ENCODE results near the gene ETFB.
A peak's percentile ranks its signal among the peaks of the same experiment; 100 is the strongest.

Gene ETFB

DNA sequence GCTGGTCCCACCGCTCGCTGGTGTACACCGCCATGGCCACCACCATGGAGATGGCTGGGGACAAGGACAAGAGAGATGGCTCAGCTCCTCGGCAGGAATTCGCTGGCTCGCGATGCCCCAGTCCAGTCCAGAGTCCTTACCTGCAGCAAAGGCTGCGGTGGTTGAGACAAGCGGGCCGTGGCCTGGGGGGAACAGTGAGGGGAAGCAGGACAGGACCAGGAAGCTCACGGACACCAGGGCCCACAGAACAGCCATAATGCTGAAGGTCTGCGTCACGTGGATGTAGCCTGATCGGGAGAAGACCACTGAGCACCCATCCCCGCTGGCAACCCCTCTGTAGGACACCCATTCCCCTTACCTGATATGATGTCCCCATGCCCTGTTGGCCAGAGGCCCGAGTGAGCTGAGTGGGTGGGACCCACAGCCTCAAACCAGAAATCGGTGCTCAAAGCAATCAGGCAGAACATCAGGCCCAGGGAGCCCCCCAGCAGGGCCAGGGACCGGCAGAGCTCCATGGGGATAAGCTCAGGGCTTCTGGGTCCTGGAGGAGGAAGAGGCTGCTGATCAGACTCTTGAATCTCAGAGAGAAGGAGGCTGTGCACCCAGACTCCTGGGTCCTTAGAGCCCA is 5.9 kb upstream of the ETFB start:
- DNase-seq: no peak

GRCh38 chr19:51371186-51371690 is 5.0 kb upstream of the ETFB start:
- DNase-seq: no peak

GRCh38 chr19:51370230-51370629 is 4.0 kb upstream of the ETFB start:
- DNase-seq: no peak

DNA sequence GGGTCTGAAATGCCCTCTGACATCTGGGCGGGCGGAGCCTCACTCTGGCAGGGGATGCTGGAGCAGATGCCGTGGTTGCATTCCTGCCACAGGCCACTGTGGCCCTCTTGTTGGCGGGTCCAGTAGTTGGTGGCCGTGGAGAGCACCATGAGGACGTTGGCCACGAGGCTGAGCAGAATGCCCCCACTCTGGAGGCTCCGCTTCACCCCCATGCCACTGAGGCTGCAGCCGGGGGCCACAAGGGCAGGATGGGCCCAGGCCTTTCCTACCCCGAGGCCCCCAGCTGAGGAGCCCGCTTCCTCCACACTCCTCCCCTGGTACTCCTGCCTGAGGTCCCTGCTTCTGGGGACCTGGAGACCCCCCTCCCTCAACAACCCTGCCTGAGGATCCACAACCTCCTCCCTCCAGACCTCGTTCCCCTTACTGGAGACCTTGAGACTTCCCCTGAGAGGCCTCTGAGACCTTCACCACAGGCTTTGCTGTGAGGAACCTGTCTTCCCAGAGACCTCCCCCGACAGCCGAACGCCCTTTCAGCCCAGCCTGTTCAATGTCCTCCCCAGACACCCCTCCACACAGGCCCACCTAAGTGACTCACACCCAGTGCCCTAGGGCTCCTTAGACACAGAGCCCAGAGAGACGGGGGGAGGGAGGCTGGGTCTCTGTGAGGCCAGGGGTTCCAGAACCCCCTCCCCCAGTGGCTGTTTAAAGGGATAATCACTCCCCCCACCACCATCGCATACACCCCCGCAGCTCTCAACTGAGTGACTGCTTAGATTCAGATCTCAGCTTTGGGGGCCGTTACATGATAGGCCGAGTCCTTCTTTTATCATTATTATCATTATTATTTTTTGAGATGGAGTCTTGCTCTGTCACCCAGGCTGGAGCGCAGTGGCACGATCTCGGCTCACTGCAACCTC is 2.4 kb upstream of the ETFB start, which contains the start of gene CLDND2:
Gene CLDND2 (minus strand): TSS at position 638 of the 917 bp plus-strand sequence. CDS start 426 bp downstream, at position 212.
- no peak for DNase-seq

GRCh38 chr19:51367565-51368365 is 1.6 kb upstream of the ETFB start:
- peak; percentile 42 for DNase-seq

DNA sequence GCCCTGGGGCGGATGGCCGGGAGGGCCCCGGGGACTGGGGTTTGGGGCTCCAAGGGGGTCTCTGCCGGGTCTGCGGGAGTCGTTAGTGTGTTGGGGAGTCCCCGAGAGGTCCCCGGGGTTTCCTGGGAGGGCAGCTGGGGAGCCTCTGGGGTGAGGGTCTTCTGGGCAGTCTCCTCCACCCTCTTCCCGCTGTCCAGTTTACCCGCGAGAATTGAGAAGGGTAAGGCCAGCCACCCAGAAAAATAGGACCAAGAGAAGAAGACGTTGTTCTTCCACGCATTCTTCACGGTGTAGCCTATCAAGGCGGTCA is 1.0 kb upstream of the ETFB start:
- no peak for DNase-seq

GRCh38 chr19:51366389-51367254 is 434 bp upstream of the ETFB start:
- peak; percentile 50 for DNase-seq

GRCh38 chr19:51365211-51365964 is 800 bp downstream of the ETFB start:
- DNase-seq: no peak

GRCh38 chr19:51364200-51365106 is 1.7 kb downstream of the ETFB start:
- no peak for DNase-seq

DNA sequence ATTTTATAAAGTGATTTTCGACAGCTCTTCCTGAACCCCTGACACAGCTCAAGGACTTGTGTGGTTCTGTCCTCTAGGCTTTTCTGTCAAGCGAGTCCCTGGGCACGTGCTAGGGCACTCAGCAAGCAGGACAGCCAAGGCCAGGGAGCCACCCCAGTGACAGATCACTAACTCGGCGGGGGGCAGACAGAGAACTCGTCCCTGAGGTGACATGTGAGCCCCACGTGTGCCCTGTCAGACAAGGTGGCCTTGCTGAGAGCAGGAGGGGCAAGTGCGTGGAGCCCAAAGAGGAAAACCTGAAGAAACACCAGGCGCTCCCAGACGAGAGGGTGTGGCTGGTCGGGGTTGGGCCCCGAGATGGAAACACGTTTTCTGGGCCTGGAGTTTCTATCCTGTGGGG is 4.9 kb downstream of the ETFB start:
- no peak for DNase-seq

DNA sequence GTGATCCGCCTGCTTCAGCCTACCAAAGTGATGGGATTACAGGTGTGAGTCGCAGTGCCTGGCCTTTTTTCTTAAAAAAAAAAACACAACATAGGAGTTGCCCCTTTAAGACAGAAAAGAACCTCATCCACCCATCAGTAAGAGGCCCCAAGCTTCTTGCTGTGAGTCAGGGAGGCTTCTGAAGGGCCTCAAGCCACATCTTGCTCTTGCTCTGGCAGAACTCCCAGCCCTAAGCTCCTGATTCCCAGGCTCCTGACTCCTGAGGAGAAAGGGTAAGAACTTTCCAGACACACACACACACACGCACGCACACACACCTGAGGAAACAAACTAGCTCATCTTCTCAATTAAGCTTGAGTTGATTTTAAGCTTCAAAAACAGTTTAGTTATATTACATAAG is 6.9 kb downstream of the ETFB start:
- DNase-seq: no peak

DNA sequence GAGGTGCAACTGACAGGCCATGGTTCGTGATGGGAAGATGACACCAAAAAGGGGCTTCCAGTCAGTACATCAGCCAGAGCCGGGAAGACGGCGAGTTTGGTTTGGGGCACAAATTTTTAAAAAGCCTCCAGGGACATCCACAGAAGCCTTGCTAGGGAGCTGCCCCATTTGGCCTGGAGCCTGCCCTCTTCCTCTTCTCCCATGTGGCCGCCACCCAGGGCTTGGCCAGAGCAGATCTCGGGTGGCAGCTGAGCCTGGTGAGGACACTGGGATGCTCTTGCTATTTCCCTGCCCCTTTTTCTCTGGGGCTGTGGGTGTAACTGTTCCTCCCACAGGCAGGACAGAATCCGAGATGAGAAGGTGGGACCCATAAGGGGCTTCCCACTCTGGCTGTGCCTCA is 8.2 kb downstream of the ETFB start:
- no peak for DNase-seq

- DNase-seq: no peak
Measured at GRCh38 chr19:51356159-51356801, 9.9 kb downstream of the ETFB start.

DNA sequence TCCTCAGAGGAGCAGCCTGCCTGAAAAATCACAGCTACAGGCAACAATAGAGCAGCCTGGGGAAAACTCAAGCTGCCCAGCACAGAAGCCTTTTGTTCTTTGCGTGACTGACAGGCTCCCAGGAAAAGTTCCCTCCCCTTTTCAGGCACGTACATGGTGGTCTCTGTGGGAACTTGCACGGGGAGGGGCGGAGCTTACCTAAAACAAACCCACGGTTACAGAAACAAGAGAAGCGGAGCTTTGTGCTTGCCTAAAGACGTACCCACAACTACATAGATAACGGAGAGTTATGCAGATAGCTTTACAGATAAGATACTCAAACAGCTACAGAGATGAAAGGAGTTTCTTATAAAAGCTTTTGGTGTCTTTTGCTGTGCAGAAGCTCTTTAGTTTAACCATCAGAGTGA is 11.4 kb downstream of the ETFB start:
- DNase-seq: no peak

- no peak for DNase-seq
Measured at GRCh38 chr19:51354103-51354741, 12.0 kb downstream of the ETFB start.

DNA sequence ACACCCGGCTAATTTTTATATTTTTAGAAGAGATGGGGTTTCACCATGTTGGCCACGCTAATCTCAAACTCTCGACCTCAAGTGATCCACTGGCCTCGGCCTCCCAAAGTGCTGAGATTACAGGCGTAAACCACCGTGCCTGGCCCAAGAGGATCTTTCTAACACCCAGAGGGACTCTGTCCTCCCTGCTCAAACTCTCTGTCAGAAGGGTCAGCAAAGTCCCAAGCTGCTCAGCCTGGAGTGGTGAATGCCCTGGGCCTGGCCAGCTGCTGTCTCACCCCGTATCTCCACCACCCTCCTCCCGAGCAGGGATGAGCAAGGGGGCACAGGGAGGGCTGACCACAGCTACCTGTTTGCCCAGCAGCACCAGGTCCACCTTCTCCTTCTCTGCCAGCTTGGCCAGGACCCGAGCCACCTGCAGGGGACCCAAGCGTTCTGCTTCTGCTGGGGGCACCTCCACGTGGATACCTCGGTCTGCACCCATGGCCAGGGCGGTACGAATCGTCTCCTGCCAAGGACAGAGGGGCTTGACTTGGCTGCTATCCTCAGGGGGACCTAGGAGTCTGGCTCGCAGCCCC is 13.3 kb downstream of the ETFB start:
- DNase-seq: no peak

DNA sequence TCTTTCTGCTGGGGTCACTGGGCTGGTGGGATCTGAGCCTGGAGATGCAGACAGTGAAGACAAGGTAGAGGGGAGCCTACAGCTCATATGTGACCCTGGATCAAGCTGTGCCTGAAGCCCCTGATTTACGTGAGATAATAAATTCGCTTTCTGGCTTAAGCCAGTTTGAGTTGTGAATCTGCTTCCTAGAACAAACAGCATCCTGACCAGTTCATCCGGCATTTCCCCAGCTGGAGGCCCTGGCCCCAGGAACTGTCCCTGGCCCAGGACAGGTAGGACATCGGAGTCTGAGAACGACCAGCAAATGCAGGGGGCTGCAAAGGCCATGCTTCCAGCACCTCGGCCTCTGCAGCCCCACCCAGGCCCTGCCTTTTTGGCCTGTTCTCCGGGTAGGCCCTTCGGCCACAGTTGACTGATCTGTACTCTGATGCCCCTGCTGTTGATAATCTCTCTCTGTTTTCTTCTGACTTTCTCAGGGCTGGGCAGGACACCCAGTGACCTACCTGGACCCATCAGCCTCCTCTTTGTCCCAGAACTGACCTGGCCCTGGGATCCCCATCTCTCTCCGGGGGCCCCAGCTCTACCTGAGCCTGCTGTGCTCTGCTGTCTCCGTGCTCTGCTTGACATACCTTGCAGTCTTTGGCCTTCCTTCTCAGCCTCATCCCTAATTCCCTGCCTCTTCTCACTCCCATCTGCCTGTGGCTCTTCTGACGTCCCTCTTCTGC is 14.8 kb downstream of the ETFB start:
- no peak for DNase-seq

DNA sequence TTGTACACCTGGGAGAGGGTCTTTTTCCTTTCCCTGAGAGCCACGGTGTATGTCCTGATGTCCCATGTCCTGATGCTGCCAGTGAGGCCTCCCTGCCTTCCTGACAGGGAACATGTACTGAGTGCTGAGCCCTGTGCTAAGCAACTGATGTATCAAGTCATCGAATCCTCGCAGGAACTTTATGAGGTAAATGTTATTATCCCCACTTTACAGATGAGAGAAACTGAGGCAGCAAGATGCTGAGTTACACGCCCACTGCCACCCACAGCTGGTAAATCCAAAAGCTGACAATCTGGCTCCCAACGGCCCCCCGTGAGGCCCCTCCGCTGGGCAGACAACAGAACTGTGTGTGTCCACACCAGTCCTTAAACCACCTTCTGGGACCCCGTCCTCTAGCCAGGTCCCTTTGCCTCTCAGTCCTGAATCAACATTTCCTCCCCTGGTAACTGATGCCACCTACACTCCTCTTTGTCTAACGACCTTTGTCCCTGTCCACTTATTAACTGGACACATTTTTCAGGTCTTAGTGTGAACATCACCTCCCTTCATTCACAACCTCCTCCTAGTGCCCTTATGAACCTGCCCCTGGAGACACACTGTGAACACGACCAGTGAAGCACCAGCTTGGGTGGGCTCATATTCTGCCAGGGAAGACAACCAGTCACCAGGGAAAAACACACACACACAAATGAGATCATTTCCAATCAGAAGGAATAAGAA is 18.8 kb downstream of the ETFB start:
- no peak for DNase-seq
